K562 (cell line): ENCODE data around the gene EFCAB13.
"Not testable (repeated sequence)": the region's sequence is repeated elsewhere in the genome, so short reads cannot be mapped to it uniquely, and the experiment has no call there.

ENCODE experiments used
- SP1 ChIP-seq: sonication (generic); formaldehyde crosslinking; IDR thresholded peaks from 2 replicates; pipeline ENCODE4 v1.8.1; 2022; ENCODE audit warnings: mild to moderate bottlenecking, missing genetic modification reagents
- TBP ChIP-seq: optimal IDR thresholded peaks from 2 replicates; pipeline ENCODE3; 2011; ENCODE audit warnings: low read depth, low read length, improper control_type of control experiment

- TF ChIP-seq TBP; SP1 (CRISPR knock-in tag): not testable (repeated sequence)
Observed at GRCh38 chr17:47370899-47371298, 47.1 kb downstream of the EFCAB13 start.
